MCF 10A (cell line): ENCODE results near the gene DENND1C. TPM values are rescaled to one million over a fixed set of nuclear protein-coding genes. Genes with fewer than 3 reads are reported as not detected.

Source experiments
- BruUV-seq: library from RNA; stranded (reverse); fragments of 400-500 nt; replicated peaks from 2 replicates; lab custom pipeline; 2021; lab: Mats Ljungman, UMichigan
- CTCF ChIA-PET: fragments of 300-600 bp; sonication (Branson Sonifier 250); formaldehyde crosslinking; extraction: SDS; loops from one replicate; lab custom pipeline; 2021; ENCODE audit warnings: antibody characterized with exemption, inconsistent platforms; lab: Yijun Ruan, JAX
- POLR2A ChIA-PET: fragments of 300-600, 350-650 bp; sonication (Branson Sonifier 250); formaldehyde crosslinking; extraction: SDS; loops from one replicate; lab custom pipeline; 2020; ENCODE audit warnings: antibody characterized with exemption, inconsistent platforms; lab: Yijun Ruan, JAX
- DNase-seq: peaks from one replicate; pipeline ENCODE4 v3.0.0-alpha.2; 2018; ENCODE audit not compliant: unreplicated experiment
- H3K27ac Mint-ChIP-seq: one replicate; pipeline ENCODE4 v1.8.0; 2022; ENCODE audit warnings: mild to moderate bottlenecking, low read depth, mixed read lengths; ENCODE audit not compliant: unreplicated experiment
- H3K27me3 Mint-ChIP-seq: one replicate; pipeline ENCODE4 v1.8.0; 2022; ENCODE audit warnings: mixed read lengths; ENCODE audit not compliant: insufficient read depth, unreplicated experiment
- H3K36me3 Mint-ChIP-seq: one replicate; pipeline ENCODE4 v1.8.0; 2022; ENCODE audit warnings: mild to moderate bottlenecking, moderate library complexity, mixed read lengths; ENCODE audit not compliant: insufficient read depth, unreplicated experiment
- H3K4me1 Mint-ChIP-seq: one replicate; pipeline ENCODE4 v1.8.0; 2022; ENCODE audit warnings: mixed read lengths; ENCODE audit not compliant: insufficient read depth, unreplicated experiment
- H3K4me3 Mint-ChIP-seq: one replicate; pipeline ENCODE4 v1.8.0; 2022; ENCODE audit warnings: mild to moderate bottlenecking, moderate library complexity, mixed read lengths; ENCODE audit not compliant: unreplicated experiment
- H3K9me3 Mint-ChIP-seq: one replicate; pipeline ENCODE4 v1.8.0; 2022; ENCODE audit warnings: mixed read lengths; ENCODE audit not compliant: unreplicated experiment
- intact Hi-C: fragments of 100-400 bp; cut with micrococcal nuclease; formaldehyde crosslinking; loops from 2 replicates; pipeline ENCODE4 v1.14.1; 2022
- total RNA-seq: library from RNA; stranded (reverse); gene quantifications from 2 replicates; pipeline ENCODE4 v1.2.3, GENCODE V29; 2022
- TF ChIP-seq, protein P1 (sequence below): fragments of 200-600 bp; IDR thresholded peaks from one replicate; pipeline ENCODE4 v1.8.0; 2022; ENCODE audit warnings: antibody characterized with exemption, mild to moderate bottlenecking; ENCODE audit not compliant: unreplicated experiment

Gene DENND1C
- total RNA-seq, 1 experiment from 2014 or later = not detected

DNA sequence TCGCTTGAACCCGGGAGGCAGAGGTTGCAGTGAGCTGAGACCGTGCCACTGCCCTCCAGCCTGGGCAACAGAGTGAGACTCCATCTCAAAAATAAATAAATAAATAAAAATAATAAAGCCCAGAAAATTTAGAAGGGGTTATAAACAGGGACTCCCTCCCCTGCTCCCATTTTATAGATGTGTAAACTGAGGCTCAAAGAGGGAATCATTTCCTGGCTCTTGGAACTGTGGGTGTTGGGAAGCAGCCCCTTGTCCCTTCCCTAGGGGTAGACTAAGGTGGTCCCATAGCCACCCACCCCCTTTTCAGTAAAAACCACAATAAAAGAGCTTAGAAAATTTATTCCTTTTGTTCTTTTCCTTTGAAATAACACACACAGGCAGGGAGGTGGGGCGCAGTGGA lies 41.8 kb downstream of the DENND1C start:
- ChIA-PET POLR2A (no interaction called here), CTCF (interaction anchor here (0.6 kb wide), 1 partner anchor 258 kb away, joined by 3 read pairs; no protein-coding TSS in a partner anchor)
- no TSS peak for BruUV-seq
- TF ChIP-seq, protein P1, sequence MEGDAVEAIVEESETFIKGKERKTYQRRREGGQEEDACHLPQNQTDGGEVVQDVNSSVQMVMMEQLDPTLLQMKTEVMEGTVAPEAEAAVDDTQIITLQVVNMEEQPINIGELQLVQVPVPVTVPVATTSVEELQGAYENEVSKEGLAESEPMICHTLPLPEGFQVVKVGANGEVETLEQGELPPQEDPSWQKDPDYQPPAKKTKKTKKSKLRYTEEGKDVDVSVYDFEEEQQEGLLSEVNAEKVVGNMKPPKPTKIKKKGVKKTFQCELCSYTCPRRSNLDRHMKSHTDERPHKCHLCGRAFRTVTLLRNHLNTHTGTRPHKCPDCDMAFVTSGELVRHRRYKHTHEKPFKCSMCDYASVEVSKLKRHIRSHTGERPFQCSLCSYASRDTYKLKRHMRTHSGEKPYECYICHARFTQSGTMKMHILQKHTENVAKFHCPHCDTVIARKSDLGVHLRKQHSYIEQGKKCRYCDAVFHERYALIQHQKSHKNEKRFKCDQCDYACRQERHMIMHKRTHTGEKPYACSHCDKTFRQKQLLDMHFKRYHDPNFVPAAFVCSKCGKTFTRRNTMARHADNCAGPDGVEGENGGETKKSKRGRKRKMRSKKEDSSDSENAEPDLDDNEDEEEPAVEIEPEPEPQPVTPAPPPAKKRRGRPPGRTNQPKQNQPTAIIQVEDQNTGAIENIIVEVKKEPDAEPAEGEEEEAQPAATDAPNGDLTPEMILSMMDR = no peak
- Mint-ChIP-seq H3K9me3 (no peaks in the 10 kb centered on the region), H3K27ac (no peak overlapping the region), H3K4me1 (no peaks in the 10 kb centered on the region), H3K27me3 (no peaks in the 10 kb centered on the region), H3K36me3 (peaks cover 5% of the 10 kb centered on the region), H3K4me3 (no peak overlapping the region)
- DNase-seq = no peak
- intact Hi-C loops = no loop called here

DNA sequence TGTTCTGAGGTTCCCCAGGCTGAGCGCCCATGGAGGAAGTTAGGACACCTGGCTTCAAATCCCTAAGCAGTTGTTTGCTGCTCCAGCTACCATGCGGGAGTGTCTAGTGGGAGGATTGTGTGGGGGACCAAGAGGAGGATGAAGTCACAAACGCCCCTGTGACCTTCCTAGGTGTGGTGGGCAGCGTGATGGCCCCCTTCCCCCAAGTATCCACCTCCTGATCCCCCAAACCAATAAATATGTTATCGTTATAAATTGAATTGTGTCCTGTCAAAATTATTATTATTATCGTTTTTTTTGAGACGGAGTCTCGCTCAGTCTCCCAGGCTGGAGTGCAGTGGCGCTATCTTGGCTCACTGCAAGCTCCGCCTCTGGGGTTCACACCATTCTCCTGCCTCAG lies 47.9 kb downstream of the DENND1C start, which contains the start of gene SLC25A41:
SLC25A41 (minus strand) TSS at position 101 of the 400 bp plus-strand sequence; CDS start at position 31, 70 bp downstream.
- TF ChIP-seq, protein P1 = no peak
- Mint-ChIP-seq H3K4me1 (no peaks in the 10 kb centered on the region), H3K4me3 (no peak within 1 kb of the TSS), H3K9me3 (no peaks in the 10 kb centered on the region), H3K36me3 (no peaks in the 10 kb centered on the region), H3K27ac (no peak within 1 kb of the TSS), H3K27me3 (no peaks in the 10 kb centered on the region)
- no TSS peak for BruUV-seq
- POLR2A ChIA-PET = interaction anchor here (1.7 kb wide), 1 partner anchor 9 kb away, joined by 8 read pairs; the partner anchor contains the start of gene KHSRP
- intact Hi-C loops = no loop called here
- no peak for DNase-seq
- CTCF ChIA-PET = no interaction called here

DNA sequence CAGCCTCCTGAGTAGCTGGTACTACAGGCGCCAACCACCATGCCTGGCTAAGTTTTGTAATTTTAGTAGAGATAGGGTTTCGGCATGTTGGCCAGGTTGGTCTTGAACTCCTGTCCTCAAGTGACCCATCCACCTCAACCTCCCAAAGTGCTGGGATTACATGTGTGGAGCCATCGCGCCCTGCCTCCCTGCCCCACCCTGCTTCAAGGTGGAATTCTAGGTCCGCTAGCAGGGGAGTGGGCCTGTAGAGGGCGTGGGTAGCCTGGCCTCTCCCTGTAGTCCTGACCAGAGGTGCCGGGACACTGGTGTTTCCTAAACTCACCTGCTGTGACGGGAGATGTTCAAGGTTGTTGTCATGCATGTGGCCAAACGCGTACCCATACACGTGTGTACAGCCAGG lies 48.4 kb downstream of the DENND1C start:
- ChIA-PET CTCF (no interaction called here), POLR2A (no interaction called here)
- Mint-ChIP-seq H3K9me3 (no peaks in the 10 kb centered on the region), H3K4me1 (no peaks in the 10 kb centered on the region), H3K27me3 (no peaks in the 10 kb centered on the region), H3K27ac (no peak overlapping the region), H3K4me3 (no peak overlapping the region), H3K36me3 (no peaks in the 10 kb centered on the region)
- TF ChIP-seq, protein P1 = no peak
- BruUV-seq = no TSS peak
- intact Hi-C loops = no loop called here
- DNase-seq = no peak

DNA sequence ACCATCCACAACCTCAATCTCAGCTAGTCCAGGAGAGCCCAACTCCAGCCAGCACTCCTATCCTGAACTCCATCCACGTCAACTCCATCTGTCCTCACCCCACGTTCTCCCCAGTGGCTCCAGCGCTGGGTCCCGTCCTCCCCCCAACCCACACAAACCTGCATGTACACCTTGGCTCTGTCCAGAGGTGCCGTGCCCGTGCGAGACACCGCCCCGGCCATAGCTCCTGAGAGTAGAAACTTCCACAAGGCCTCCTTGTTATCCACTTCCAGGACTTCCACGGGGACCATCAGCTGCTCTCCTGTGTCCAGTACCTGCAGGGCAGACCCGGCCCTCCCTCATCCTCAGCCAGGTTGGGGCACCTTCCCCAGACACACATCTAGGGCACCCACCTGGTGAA lies 49.7 kb downstream of the DENND1C start:
- no peak for DNase-seq
- Mint-ChIP-seq H3K4me1 (no peaks in the 10 kb centered on the region), H3K27ac (no peak overlapping the region), H3K9me3 (no peaks in the 10 kb centered on the region), H3K27me3 (no peaks in the 10 kb centered on the region), H3K4me3 (no peak overlapping the region), H3K36me3 (no peaks in the 10 kb centered on the region)
- no TSS peak for BruUV-seq
- POLR2A ChIA-PET = no interaction called here
- CTCF ChIA-PET = interaction anchor here (0.6 kb wide), 2 partner anchors 15 to 151 kb away, joined by 3 to 5 read pairs; no protein-coding TSS in a partner anchor
- TF ChIP-seq, protein P1 = no peak
- intact Hi-C loops = no loop called here
